HG02763 (cell line): ENCODE measurements around the gene STAT5B.
"Not testable (repeated sequence)": the region's sequence is repeated elsewhere in the genome, so short reads cannot be mapped to it uniquely, and the experiment has no call there.

Source experiments
- ATAC-seq: cut with Tn5 transposase; IDR thresholded peaks from one replicate; pipeline ENCODE4 v1.9.1; 2021; ENCODE audit warnings: mild to moderate bottlenecking, moderate library complexity; ENCODE audit not compliant: unreplicated experiment

Gene STAT5B

GRCh38 chr17:42239576-42239975, 36.6 kb downstream of the STAT5B start:
- not testable (repeated sequence) for ATAC-seq

DNA sequence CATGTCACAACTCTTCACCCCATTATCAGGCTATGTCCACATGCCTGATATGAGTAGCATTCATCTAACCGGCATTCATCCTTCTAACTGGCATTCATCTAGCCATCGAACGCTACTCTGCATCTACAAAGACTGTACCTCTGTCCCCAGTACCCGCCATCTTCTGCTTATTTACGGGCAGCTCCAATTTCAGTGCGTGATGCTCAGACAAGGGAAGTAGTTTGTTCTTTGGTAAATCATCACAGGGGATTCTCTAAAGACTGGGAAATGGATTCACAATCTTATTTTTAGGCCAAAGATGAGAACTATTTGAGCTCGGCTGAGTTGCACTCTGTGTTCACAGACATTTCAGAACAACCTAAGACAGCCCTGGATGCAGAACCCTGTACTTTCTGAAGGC, 39.4 kb downstream of the STAT5B start:
- no peak for ATAC-seq

- ATAC-seq: no peak
Measured at GRCh38 chr17:42233994-42234393, 42.2 kb downstream of the STAT5B start.

- ATAC-seq: no peak
Measured at GRCh38 chr17:42233156-42233555, 43.0 kb downstream of the STAT5B start.

DNA sequence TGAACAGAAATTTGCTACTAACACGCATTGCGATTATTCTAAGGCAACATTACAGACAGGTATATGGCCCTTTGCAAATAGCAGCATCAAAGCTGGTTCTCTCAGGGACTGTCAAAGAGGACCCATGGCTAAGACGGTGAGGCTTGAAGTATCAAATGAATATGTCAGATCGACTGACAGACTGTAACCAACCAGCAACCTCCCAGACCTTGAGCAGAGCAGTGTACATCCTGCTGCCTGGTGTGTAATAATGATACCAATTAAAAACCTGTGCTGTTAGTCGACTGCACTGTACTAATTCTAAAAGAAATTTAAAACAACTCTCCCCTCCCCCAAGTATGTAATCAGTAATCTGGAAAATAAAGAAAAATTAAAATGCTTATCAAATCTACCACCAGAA, 46.0 kb downstream of the STAT5B start:
- ATAC-seq: no peak

DNA sequence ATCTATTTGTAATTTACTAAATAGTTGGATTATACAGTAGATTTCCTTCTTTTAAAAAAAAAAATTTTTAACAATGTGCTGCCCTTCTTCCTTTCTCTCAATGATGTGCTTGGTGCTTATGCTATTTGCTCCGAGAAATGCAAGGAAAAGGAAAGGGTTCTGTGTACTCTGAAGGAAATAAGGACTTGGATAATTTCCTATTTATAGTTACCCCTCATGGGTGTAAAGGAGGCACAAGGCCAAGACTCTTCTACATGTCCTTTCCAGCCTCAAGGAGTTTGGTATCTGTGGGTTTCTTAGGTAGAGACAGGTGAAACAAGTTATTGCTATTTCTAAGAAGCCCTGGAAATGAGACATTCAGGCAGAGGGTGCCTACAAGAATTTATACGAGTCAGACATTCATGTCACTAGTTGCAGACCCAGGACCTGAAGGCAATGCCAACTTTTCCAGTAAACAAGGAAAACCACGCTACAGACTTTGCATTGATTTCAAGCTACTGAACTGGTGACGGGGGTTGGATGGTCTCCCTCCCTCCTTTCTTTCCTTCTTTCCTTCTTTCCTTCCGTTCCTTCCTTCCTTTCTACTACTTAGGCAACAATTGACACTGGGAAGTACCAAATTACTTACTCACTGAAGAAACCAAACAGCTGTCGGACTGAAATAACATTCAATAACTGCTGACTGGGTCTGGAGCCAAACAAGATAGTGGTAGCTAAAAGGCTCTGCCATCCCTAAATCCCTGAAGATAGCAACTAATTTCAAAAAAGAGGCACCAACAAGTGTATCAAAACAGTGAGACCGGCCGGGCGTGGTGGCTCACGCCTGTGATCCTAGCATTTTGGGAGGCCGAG, 48.1 kb downstream of the STAT5B start:
- ATAC-seq: no peak

GRCh38 chr17:42225646-42226045, 50.5 kb downstream of the STAT5B start:
- ATAC-seq: no peak

DNA sequence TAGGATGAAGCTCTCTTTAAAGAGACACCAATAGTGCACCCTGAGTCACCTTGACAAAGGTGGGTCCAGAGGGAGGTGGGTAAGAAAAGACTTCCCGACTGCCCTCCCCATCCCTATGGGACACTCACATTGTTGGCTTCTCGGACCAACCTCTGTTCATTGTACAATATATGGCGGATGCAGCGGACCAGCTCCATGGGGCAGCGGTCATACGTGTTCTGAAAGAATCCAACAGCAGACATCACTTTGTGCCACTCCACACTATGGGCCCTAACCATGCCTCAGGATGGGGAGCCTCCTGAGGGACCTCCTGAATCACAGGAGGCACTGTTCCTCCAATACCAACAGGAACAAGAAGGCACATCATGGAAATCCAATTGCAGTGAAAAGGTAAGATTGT, 51.5 kb downstream of the STAT5B start:
- no peak for ATAC-seq

GRCh38 chr17:42221886-42222745, 54.1 kb downstream of the STAT5B start:
- ATAC-seq: no peak

DNA sequence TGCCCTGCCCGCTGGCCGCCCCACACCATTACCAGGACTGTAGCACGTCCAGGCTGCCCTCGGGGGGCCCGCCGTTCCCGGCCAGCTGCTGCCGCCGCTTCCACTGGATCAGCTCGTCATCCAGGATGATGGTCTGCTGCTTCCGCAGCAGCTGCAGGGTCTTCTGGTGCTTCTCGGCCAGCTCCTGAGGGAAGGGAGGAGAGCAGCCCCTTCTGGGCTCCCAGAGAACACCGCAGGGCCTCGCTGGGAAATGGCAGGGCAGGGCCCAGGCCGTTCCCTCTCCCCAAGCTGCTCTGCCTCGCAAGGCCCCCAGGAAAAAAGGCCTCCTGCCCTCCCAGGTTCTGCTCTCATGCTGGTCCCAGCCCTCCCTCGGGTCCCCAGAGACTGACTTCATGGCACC, 56.9 kb downstream of the STAT5B start:
- not testable (repeated sequence) for ATAC-seq

DNA sequence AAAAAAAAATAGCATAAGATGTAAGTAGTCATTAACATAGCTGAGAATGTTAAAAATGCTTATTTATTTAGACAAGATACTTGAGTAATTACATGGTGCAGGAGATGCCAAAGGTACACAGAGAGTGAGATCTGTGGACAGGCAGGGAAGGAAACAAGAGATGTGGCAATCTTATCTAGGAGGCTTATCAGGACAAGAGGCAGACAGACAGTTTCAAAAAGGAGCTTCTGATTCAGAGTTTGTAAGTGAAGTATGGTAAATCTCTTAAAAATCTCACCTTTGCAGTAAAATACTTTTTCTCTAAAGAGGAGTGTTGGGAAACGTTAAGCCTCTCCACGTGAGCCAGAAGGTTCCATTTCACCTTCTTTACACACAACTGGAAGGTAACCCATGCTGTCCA, 62.0 kb downstream of the STAT5B start:
- ATAC-seq: no peak

DNA sequence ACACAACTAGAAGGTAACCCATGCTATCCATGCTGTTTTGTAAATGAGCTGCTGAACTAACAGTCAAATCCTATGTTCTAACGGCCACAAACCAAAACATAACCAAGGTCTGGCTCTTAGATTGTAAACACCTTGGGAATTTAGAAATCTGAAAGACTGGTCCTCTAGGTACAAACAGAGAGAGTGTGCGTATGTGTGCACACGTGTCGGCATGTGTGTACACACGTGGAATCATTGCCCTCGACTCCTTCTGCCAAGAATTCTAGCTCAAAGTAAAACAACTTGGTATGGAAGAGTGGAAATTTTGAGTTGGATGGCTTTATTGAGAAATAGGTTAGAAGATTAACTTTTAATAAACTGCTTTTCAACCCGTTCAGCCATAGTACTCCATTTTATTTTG, 63.8 kb downstream of the STAT5B start:
- ATAC-seq: no peak

DNA sequence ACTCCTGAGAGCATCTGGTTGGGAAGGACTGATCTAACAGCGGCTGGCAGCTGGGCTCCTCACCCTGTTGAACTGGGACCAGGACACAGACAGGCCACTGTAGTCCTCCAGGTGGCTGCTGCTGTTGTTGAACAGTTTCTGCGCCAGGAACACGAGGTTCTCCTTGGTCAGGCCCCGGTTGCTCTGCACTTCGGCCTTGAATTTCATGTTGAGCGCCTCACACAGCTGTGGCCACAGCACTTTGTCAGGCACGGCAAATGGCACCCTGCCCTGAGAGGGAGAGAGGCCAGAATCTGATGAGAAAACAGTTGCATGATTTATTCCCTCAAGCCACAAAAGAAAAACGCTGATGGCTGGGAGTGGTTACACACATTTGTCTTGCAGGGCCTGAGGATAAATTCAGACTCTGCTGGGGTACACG, 64.3 kb downstream of the STAT5B start:
- not testable (repeated sequence) for ATAC-seq

- ATAC-seq: no peak
Measured at GRCh38 chr17:42210046-42210445, 66.1 kb downstream of the STAT5B start.

DNA sequence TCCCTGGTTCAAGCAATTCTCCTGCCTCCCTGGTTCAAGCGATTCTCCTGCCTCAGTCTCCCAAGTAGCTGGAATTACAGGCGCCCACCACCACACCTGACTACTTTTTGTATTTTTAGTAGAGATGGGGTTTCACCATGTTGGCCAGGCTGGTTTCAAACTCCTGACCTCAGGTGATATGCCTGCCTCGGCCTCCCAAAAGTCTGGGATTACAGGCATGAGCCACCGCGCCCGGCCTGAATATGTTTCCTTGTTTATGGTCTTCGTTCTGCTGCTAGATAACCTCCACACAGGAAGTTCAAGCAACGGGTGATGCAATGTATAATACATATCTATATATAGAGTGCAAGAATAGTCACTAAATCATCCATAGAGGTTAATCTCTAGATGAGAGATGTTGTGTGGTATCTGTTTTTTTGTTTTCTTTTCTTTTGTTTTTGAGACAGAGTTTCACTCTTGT, 70.0 kb downstream of the STAT5B start:
- ATAC-seq: not testable (repeated sequence)

GRCh38 chr17:42203354-42203753, 72.8 kb downstream of the STAT5B start:
- no peak for ATAC-seq

DNA sequence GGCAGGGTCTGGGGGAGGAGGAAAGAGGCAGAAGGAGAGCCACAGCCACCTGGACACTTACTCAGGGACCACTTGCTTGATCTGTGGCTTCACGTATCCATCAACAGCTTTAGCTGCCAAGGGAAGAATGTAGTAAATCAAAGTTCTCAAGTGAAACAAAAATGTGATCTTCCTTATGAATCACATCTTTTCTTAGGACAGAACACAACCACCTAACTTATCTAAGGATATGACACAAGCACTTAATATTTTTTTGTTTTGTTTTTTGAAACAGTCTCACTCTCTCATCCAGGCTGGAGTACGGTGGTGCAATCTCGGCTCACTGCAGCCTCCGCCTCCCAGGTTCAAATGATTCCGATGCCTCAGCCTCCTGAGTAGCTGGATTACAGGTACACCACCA, 73.5 kb downstream of the STAT5B start:
- ATAC-seq: no peak

GRCh38 chr17:42202159-42202558, 74.0 kb downstream of the STAT5B start:
- ATAC-seq: no peak

DNA sequence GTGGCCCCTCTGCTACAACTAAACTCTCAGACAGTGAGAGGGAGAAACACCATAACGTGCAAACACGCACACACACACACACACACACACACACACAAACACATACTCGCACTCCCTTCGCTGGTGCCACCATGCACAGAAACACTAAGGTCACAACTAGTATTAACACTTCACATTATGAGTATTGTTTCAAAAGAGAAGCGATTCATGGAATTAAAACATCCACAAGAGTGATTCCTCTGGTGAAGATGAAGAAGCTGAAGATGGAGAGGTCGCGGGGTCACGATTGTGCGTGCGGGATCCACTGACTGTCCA, 74.8 kb downstream of the STAT5B start:
- ATAC-seq: no peak

- no peak for ATAC-seq
Measured at GRCh38 chr17:42200706-42201457, 75.3 kb downstream of the STAT5B start.

- no peak for ATAC-seq
Measured at GRCh38 chr17:42199416-42200011, 76.7 kb downstream of the STAT5B start.
